OCI-LY3 (cell line): Measurements from ENCODE around the gene CCDC7.
"Not testable (repeated sequence)": the region's sequence is repeated elsewhere in the genome, so short reads cannot be mapped to it uniquely, and the experiment has no call there.

Experiments
- H2AFZ ChIP-seq: fragments of 200-600, 300-600 bp; shearing (Covaris generic); 2 replicates; pipeline ENCODE4 v1.6.0; 2014; ENCODE audit warnings: antibody characterized with exemption, low read depth, low read length
- H3K27ac ChIP-seq: fragments of 200-600, 300-600 bp; sonication (generic); 2 replicates; pipeline ENCODE4 v1.5.1; 2014; ENCODE audit warnings: mild to moderate bottlenecking, low read length, moderate library complexity, mixed read lengths
- H3K27me3 ChIP-seq: fragments of 200-600, 300-600 bp; sonication (generic); 2 replicates; pipeline ENCODE4 v1.6.1; 2014; ENCODE audit warnings: low read depth, low read length, mixed read lengths
- H3K36me3 ChIP-seq: fragments of 200-600, 300-600 bp; sonication (generic); replicated peaks from 2 replicates; pipeline ENCODE3; 2014; ENCODE audit warnings: low read depth, low read length, mixed read lengths
- H3K4me1 ChIP-seq: fragments of 300-600, 200-600 bp; sonication (generic); 2 replicates; pipeline ENCODE4 v1.6.1; 2014; ENCODE audit warnings: low read length, mixed read lengths
- H3K4me2 ChIP-seq: fragments of 200-600, 300-600 bp; sonication (generic); 2 replicates; pipeline ENCODE4 v1.6.1; 2014; ENCODE audit warnings: low read length, mixed read lengths
- H3K4me3 ChIP-seq: fragments of 300-600, 200-600 bp; sonication (generic); 2 replicates; pipeline ENCODE4 v1.5.1; 2014; ENCODE audit warnings: antibody characterized with exemption, mild to moderate bottlenecking, low read length, moderate library complexity
- H3K79me2 ChIP-seq: fragments of 300-600, 200-600 bp; shearing (Covaris generic); 2 replicates; pipeline ENCODE4 v1.6.1; 2014; ENCODE audit warnings: mild to moderate bottlenecking, low read length, mixed read lengths
- H3K9ac ChIP-seq: fragments of 300-600, 200-600 bp; shearing (Covaris generic); 2 replicates; pipeline ENCODE4 v1.6.0; 2014; ENCODE audit warnings: mild to moderate bottlenecking, low read length, moderate library complexity
- H3K9me3 ChIP-seq: fragments of 200-600, 300-600 bp; shearing (Covaris generic); 2 replicates; pipeline ENCODE4 v1.6.1; 2014; ENCODE audit warnings: low read length, mixed read lengths; ENCODE audit not compliant: insufficient read depth
- H4K20me1 ChIP-seq: fragments of 200-600, 300-600 bp; sonication (generic); 2 replicates; pipeline ENCODE4 v1.6.1; 2016; ENCODE audit warnings: low read length, mixed read lengths; ENCODE audit not compliant: insufficient read depth
- EZH2phosphoT487 ChIP-seq: fragments of 200-600 bp; shearing (Covaris generic); IDR thresholded peaks from 2 replicates; pipeline ENCODE4 v1.6.1; 2018; ENCODE audit warnings: antibody characterized with exemption, mixed run types, low read depth
- TF ChIP-seq, protein P1 (sequence below): fragments of 200-600, 300-600 bp; sonication (generic); IDR thresholded peaks from 2 replicates; pipeline ENCODE4 v1.5.1; 2014; ENCODE audit warnings: antibody characterized with exemption, low read length, low read depth

CCDC7 gene

DNA sequence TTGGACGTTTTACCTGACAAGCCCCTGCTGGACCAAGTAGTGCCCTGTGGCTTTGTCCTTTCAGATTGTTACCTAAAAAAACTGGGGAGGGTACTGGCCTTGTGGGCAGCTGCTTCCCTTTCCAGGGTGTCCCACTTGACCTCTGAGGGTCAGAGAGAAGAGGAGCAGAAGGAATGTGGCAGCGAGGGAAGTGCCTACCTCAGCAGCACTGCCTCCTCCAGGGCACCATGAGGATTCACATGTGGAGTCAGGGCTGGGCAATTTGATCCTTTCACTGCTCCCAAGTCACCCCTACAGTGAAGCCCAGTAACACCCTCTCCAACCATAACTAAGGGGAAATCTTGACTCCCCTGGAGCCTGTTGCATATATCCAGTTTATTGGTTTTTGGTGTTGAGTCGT lies 447.5 kb downstream of the CCDC7 start:
- Histone ChIP-seq H3K9ac (no peak overlapping the region), H3K9me3 (no peaks in the 10 kb centered on the region), H2AFZ (no peak overlapping the region), H3K4me1 (no peaks in the 10 kb centered on the region), H3K4me2 (no peak overlapping the region), H4K20me1 (no peaks in the 10 kb centered on the region), H3K27me3 (no peaks in the 10 kb centered on the region), H3K27ac (no peak overlapping the region), H3K36me3 (no peaks in the 10 kb centered on the region), H3K4me3 (no peak overlapping the region), H3K79me2 (no peaks in the 10 kb centered on the region)
- TF ChIP-seq, protein P1, sequence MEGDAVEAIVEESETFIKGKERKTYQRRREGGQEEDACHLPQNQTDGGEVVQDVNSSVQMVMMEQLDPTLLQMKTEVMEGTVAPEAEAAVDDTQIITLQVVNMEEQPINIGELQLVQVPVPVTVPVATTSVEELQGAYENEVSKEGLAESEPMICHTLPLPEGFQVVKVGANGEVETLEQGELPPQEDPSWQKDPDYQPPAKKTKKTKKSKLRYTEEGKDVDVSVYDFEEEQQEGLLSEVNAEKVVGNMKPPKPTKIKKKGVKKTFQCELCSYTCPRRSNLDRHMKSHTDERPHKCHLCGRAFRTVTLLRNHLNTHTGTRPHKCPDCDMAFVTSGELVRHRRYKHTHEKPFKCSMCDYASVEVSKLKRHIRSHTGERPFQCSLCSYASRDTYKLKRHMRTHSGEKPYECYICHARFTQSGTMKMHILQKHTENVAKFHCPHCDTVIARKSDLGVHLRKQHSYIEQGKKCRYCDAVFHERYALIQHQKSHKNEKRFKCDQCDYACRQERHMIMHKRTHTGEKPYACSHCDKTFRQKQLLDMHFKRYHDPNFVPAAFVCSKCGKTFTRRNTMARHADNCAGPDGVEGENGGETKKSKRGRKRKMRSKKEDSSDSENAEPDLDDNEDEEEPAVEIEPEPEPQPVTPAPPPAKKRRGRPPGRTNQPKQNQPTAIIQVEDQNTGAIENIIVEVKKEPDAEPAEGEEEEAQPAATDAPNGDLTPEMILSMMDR, result no peak
- no peak for TF ChIP-seq EZH2phosphoT487

DNA sequence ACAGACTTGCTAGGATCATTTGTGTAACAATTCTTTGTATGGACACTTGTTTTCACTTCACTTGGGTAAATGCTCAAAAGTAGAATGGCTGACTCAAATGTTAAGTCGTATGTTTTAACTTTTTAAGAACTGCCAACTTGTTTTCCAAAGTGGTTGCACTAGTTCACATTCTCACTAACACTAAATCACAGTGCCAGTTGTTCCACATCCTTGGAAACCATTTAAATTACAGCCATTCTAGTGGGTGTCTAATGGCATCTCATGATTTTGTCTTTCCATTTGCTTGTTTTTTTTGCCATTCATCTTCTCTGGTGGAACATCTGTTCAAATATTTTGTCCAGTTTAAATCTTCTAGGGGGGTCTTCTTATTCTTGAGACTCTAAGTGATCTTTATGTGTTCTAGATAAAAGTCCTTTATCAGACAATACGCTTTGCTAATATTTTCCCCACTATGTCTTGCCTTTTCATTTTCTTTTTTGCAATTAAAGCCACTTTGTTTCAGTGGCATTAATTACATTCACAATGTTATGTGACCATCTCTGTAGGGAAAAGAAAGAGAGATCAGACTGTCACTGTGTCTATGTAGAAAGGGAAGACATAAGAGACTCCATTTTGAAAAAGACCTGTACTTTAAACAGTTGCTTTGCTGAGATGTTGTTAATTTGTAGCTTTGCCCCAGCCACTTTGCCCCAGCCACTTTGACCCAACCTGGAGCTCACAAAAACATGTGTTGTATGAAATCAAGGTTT lies 448.1 kb downstream of the CCDC7 start:
- Histone ChIP-seq H3K4me3 (no peak overlapping the region), H3K9me3 (no peaks in the 10 kb centered on the region), H3K4me2 (no peak overlapping the region), H3K36me3 (no peaks in the 10 kb centered on the region), H3K27ac (no peak overlapping the region), H3K9ac (no peak overlapping the region), H3K79me2 (no peaks in the 10 kb centered on the region), H4K20me1 (no peaks in the 10 kb centered on the region), H2AFZ (no peak overlapping the region), H3K4me1 (no peaks in the 10 kb centered on the region), H3K27me3 (no peaks in the 10 kb centered on the region)
- no peak for TF ChIP-seq EZH2phosphoT487
- TF ChIP-seq, protein P1, result no peak

DNA sequence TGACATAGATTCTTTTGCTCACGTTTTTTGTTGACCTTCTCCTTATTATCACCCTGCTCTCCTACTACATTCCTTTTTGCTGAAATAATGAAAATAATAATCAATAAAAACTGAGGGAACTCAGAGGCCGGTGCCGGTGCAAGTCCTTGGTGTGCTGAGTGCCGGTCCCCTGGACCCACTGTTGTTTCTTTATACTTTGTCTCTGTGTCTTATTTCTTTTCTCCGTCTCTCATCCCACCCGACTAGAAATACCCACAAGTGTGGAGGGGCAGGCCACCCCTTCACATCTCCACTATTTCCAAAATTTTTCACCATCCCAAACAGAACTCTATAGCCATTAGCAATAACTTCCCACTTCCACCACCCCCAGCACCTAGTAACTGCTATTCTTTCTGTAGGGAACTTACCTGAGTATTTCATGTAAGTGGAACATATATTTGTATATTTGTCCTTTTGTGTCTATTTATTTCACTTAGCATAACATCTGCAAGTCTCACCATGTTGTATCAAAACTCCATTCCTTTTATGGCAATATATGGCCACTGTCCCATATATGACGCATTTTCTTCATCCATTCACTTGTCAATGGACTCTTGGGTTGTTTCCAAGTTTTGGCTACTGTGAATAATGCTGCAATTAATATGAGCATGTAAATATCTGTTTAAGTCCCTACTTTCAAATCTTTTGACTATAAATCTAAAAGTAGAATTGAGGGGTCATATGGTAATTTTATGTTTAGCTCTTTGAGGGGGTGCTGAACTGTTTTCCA lies 449.4 kb downstream of the CCDC7 start:
- H3K36me3 ChIP-seq, result not testable (repeated sequence)

GRCh38 chr10:32901815-32902214 lies 455.9 kb downstream of the CCDC7 start:
- Histone ChIP-seq H3K9me3 (no peaks in the 10 kb centered on the region), H3K27me3 (no peaks in the 10 kb centered on the region), H3K4me3 (no peak overlapping the region), H3K4me2 (no peak overlapping the region), H3K9ac (no peak overlapping the region), H4K20me1 (no peaks in the 10 kb centered on the region), H3K27ac (no peak overlapping the region), H3K4me1 (no peaks in the 10 kb centered on the region), H3K79me2 (no peaks in the 10 kb centered on the region), H2AFZ (no peak overlapping the region), H3K36me3 (no peaks in the 10 kb centered on the region)
- TF ChIP-seq, protein P1, result no peak
- TF ChIP-seq EZH2phosphoT487, result no peak

More for the DNA sequence above, 449.4 kb downstream of the CCDC7 start:
- not testable (repeated sequence) for H4K20me1 ChIP-seq, H3K27ac ChIP-seq, H3K4me1 ChIP-seq, H3K79me2 ChIP-seq, H3K4me2 ChIP-seq, H2AFZ ChIP-seq, H3K4me3 ChIP-seq, H3K27me3 ChIP-seq, H3K9ac ChIP-seq, H3K9me3 ChIP-seq
